K562 (cell line): ENCODE results near the gene PTGR2. TPM values are rescaled to one million over a fixed set of nuclear protein-coding genes. Genes with fewer than 3 reads are reported as not detected.
A peak's percentile ranks its signal among the peaks of the same experiment; 100 is the strongest.

ENCODE experiments used
- ATAC-seq: fragments of 200-7000 bp; cut with Tn5 transposase; 3 replicates; pipeline ENCODE4 v1.9.1; 2020; ENCODE audit warnings: moderate library complexity
- BruUV-seq: library from RNA; stranded (reverse); fragments of 400-500 nt; replicated peaks from 2 replicates; lab custom pipeline; 2021; lab: Mats Ljungman, UMichigan
- CTCF ChIA-PET: fragments of 300-600 bp; formaldehyde crosslinking; extraction: SDS; loops from one replicate; lab custom pipeline; 2021; ENCODE audit warnings: low intra/inter-chr PET ratio; lab: Yijun Ruan, JAX
- POLR2A ChIA-PET: fragments of 300-600, 350-650 bp; sonication (Branson Sonifier 250); formaldehyde crosslinking; extraction: SDS; loops from one replicate; lab custom pipeline; 2021; ENCODE audit warnings: antibody characterized with exemption, inconsistent platforms; lab: Yijun Ruan, JAX
- DNase-seq, 4 experiments: peaks; one replicate each; pipeline versions ENCODE4 v3.0.0 to v3.0.0-alpha.2; 2011 to 2018; ENCODE audit warnings: low spot score in 3 of 4, mixed read lengths in 3 of 4; ENCODE audit errors: extremely low read depth in 1 of 4
- FAIRE-seq: peaks from 2 replicates; lab custom pipeline; 2011; peaks lifted over from hg19 to GRCh38; lab: Jason Lieb, UNC
- H2AFZ ChIP-seq: 2 replicates; pipeline ENCODE4 v1.6.0; 2011; ENCODE audit warnings: low read depth, low read length, control low read depth, inconsistent platforms
- H3K27ac ChIP-seq: fragments of 200-600 bp; 3 replicates; pipeline ENCODE4 v1.8.0; 2011; ENCODE audit warnings: low read depth, mild to moderate bottlenecking, control low read depth, inconsistent platforms, low read length, moderate library complexity, mixed read lengths; ENCODE audit errors: extremely low read depth
- H3K27me3 ChIP-seq, 2 experiments: fragments of 300-600 bp in 1 of 2; 2 replicates in 1 of 2; 3 replicates in 1 of 2; pipeline versions ENCODE4 v1.6.0 to v1.8.0; 2011; ENCODE audit warnings: inconsistent platforms in 2 of 2, low read length in 2 of 2, mild to moderate bottlenecking in 1 of 2, mixed read lengths in 1 of 2, moderate library complexity in 1 of 2; ENCODE audit not compliant: control insufficient read depth in 2 of 2, insufficient read depth in 2 of 2
- H3K36me3 ChIP-seq: fragments of 300-600 bp; 3 replicates; pipeline ENCODE4 v1.8.0; 2011; ENCODE audit warnings: mild to moderate bottlenecking, low read length, inconsistent platforms; ENCODE audit not compliant: control insufficient read depth, insufficient read depth
- H3K4me1 ChIP-seq, 2 experiments: fragments of 200-600 bp in 1 of 2; replicated peaks in 1 of 2; 2 replicates in 1 of 2; 3 replicates in 1 of 2; pipeline versions ENCODE4 v1.5.1 to v1.8.0; 2011; ENCODE audit warnings: inconsistent platforms in 2 of 2, low read length in 2 of 2, mild to moderate bottlenecking in 1 of 2, mixed read lengths in 1 of 2, moderate library complexity in 1 of 2; ENCODE audit not compliant: control insufficient read depth in 2 of 2, insufficient read depth in 2 of 2
- H3K4me2 ChIP-seq: 2 replicates; pipeline ENCODE4 v1.6.1; 2011; ENCODE audit warnings: low read length, control low read depth, inconsistent platforms, mixed read lengths; ENCODE audit not compliant: insufficient read depth
- H3K4me3 ChIP-seq: fragments of 200-600 bp; sonication (generic), shearing (Covaris generic); 2 replicates; pipeline ENCODE4 v1.5.1; 2016; ENCODE audit warnings: control low read depth, inconsistent platforms
- H3K79me2 ChIP-seq: fragments of 200-600 bp; 3 replicates; pipeline ENCODE4 v1.8.0; 2011; ENCODE audit warnings: low read length, inconsistent platforms; ENCODE audit not compliant: control insufficient read depth, insufficient read depth
- H3K9ac ChIP-seq, 2 experiments: 2 replicates each; pipeline versions ENCODE4 v1.6.0 to v1.6.1; 2011; ENCODE audit warnings: low read depth in 2 of 2, low read length in 2 of 2, control low read depth in 1 of 2, inconsistent platforms in 1 of 2, mild to moderate bottlenecking in 1 of 2, mixed read lengths in 1 of 2; ENCODE audit not compliant: insufficient read depth in 1 of 2
- H3K9me1 ChIP-seq: one replicate; pipeline ENCODE4 v1.6.0; 2011; ENCODE audit warnings: inconsistent platforms, mild to moderate bottlenecking, low read length, moderate library complexity; ENCODE audit not compliant: control insufficient read depth, insufficient read depth
- H3K9me3 ChIP-seq: replicated peaks from 2 replicates; pipeline ENCODE4 v1.5.1; 2011; ENCODE audit warnings: low read depth, low read length, inconsistent platforms; ENCODE audit not compliant: control insufficient read depth, insufficient read depth
- H4K20me1 ChIP-seq: replicated peaks from 2 replicates; pipeline ENCODE4 v1.6.1; 2011; ENCODE audit warnings: low read length, inconsistent platforms, mixed read lengths; ENCODE audit not compliant: control insufficient read depth, insufficient read depth
- TFE3 ChIP-seq: fragments of 450-650 bp; formaldehyde crosslinking; IDR thresholded peaks from 2 replicates; pipeline ENCODE4 v1.4.0; 2020; ENCODE audit warnings: mild to moderate bottlenecking, mixed read lengths
- ZBTB33 ChIP-seq: sonication (generic); formaldehyde crosslinking; IDR thresholded peaks from 2 replicates; pipeline ENCODE4 v1.8.1; 2023; ENCODE audit warnings: mild to moderate bottlenecking, missing genetic modification reagents
- WGBS: fragments of 100-300 bp; shearing (Covaris generic); methylation state at CpG from one replicate; pipeline ENCODE4 v1.1.6; 2016; ENCODE audit warnings: low coverage, mixed read lengths; ENCODE audit not compliant: insufficient coverage; ENCODE audit errors: missing lambda C conversion rate; 5-methylcytosine and 5-hydroxymethylcytosine counted together
- in situ Hi-C: fragments of 300-500 bp; cut with MboI; formaldehyde crosslinking; loops from 4 replicates; pipeline ENCODE4 v1.15.0; 2018; ENCODE audit warnings: inconsistent platforms, mixed read lengths
- intact Hi-C: fragments of 100-400 bp; cut with micrococcal nuclease; formaldehyde crosslinking; loops from 2 replicates; pipeline ENCODE4 v1.14.2; 2022
- polyA plus RNA-seq, 8 experiments: library from polyadenylated mRNA; depleted of rRNA in 4 of 8; stranded (reverse) in 5 of 8; unstranded in 3 of 8; fragments of >200 nt; fragmentation: Nextera tagmentation in 2 of 8; fragmentation: Illumina TruSeq in 1 of 8; extraction: Ambion mirVana in 2 of 8; extraction: Trizol in 1 of 8; gene quantifications; 2 replicates each; pipeline versions ENCODE4 v1.2.1 to v1.2.3, GENCODE V29; 2011 to 2014; ENCODE audit warnings: inconsistent platforms in 1 of 8, missing spikeins in 1 of 8
- total RNA-seq, 7 experiments: library from RNA; depleted of rRNA in 6 of 7; stranded (reverse); fragments of >200 nt in 6 of 7; fragmentation: Illumina TruSeq in 2 of 7; extraction: Trizol in 2 of 7; gene quantifications; 2 replicates each; pipeline versions ENCODE4 v1.2.1 to v1.2.3, GENCODE V29; 2011 to 2021; ENCODE audit warnings: low replicate concordance in 1 of 7

The PTGR2 gene
- total and polyA plus RNA-seq, 9 of the 15 experiments (the other 6 are each of a cell fraction or from before 2014, with no cell fraction given): 7.4 to 23.0 (median 13.0) TPM

GRCh38 chr14:73804636-73805035, 47.0 kb upstream of the PTGR2 start:
- no peaks in the 10 kb centered on the region for H3K79me2 ChIP-seq
- in situ Hi-C loops (no loop called here), intact Hi-C loops (no loop called here)
- ChIA-PET POLR2A (no interaction called here), CTCF (no interaction called here)
- no peaks in the 10 kb centered on the region for H3K36me3 ChIP-seq
- no peak for DNase-seq
- TF ChIP-seq TFE3 (CRISPR knock-in tag) (peak; percentile 51), ZBTB33 (CRISPR knock-in tag) (no peak)
- H3K9ac ChIP-seq: no peak overlapping the region
- 30% methylated on average over 2 of the region's 2 CpGs for WGBS
- no peaks in the 10 kb centered on the region; a peak in 1 of 5 replicates for H3K4me1 ChIP-seq
- no peak for ATAC-seq
- no peak overlapping the region for H2AFZ ChIP-seq
- no peak overlapping the region for H3K27ac ChIP-seq
- H3K4me3 ChIP-seq: no peak overlapping the region
- no peaks in the 10 kb centered on the region for H3K9me3 ChIP-seq
- no peaks in the 10 kb centered on the region for H4K20me1 ChIP-seq
- no peak overlapping the region for H3K4me2 ChIP-seq
- BruUV-seq: no TSS peak
- H3K27me3 ChIP-seq: no peaks in the 10 kb centered on the region
- H3K9me1 ChIP-seq: no peaks in the 10 kb centered on the region
- FAIRE-seq: no peak
